Measurements from ENCODE around the gene ZDHHC19.

DNA sequence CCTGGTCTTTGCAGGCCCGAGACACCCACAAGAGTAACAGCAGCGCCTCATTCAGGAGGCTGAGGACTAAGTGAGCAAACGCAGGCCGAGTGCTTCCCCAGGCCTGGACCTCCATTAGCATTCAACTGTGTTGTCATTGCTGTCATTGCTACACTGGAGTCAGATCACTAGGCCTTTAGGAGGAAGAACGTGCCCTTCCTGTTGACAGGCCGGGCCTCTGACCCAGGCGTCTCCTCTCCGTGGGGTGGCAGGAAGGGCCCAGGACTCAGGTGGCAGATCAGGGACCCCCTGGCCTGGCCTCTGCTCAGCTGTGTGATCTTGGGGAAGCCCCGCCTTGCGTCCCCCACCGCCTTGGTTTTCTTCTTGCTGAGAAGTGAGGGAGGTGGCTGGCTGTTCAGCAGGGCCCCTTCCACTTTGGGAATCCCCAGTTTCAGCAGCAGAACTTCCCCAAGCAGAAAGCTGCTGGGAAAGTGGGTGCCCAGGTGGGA is 19.1 kb downstream of the ZDHHC19 start:
- TF ChIP-seq, protein P1, sequence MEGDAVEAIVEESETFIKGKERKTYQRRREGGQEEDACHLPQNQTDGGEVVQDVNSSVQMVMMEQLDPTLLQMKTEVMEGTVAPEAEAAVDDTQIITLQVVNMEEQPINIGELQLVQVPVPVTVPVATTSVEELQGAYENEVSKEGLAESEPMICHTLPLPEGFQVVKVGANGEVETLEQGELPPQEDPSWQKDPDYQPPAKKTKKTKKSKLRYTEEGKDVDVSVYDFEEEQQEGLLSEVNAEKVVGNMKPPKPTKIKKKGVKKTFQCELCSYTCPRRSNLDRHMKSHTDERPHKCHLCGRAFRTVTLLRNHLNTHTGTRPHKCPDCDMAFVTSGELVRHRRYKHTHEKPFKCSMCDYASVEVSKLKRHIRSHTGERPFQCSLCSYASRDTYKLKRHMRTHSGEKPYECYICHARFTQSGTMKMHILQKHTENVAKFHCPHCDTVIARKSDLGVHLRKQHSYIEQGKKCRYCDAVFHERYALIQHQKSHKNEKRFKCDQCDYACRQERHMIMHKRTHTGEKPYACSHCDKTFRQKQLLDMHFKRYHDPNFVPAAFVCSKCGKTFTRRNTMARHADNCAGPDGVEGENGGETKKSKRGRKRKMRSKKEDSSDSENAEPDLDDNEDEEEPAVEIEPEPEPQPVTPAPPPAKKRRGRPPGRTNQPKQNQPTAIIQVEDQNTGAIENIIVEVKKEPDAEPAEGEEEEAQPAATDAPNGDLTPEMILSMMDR (IDR thresholded peaks at IDR 0.05), result no peak
- no peak for TF ChIP-seq POLR2A (IDR thresholded peaks at IDR 0.05)
